Thyroid gland (tissue), 4 donors: Measurements from ENCODE around the gene DLGAP1. TPM values are rescaled to one million over a fixed set of nuclear protein-coding genes. Genes with fewer than 3 reads are reported as not detected.
A peak's percentile ranks its signal among the peaks of the same experiment; 100 is the strongest.

Experiments
- DNase-seq, 2 donors: peaks; one replicate each; pipeline ENCODE4 v3.0.0-alpha.2; 2019
- H3K27ac ChIP-seq, 3 donors: fragments of 200-600 bp; sonication (generic); 1 replicate in 2 of 3; 2 replicates in 1 of 3; pipeline ENCODE4 v1.5.1; 2016 to 2019; ENCODE audit warnings: mild to moderate bottlenecking in 1 of 3, moderate library complexity in 1 of 3
- H3K27me3 ChIP-seq: fragments of 200-600 bp; sonication (generic); one replicate; pipeline ENCODE4 v1.5.1; 2019
- H3K36me3 ChIP-seq, 2 donors: fragments of 200-600 bp; sonication (generic); one replicate each; pipeline ENCODE4 v1.5.1; 2016 to 2019
- H3K4me1 ChIP-seq, 2 donors: fragments of 200-600 bp; sonication (generic); one replicate each; pipeline ENCODE4 v1.5.1; 2017 to 2019
- H3K4me3 ChIP-seq, 3 donors: fragments of 200-600 bp; sonication (generic); replicated peaks in 1 of 3; 1 replicate in 2 of 3; 2 replicates in 1 of 3; pipeline ENCODE4 v1.5.1; 2016; ENCODE audit warnings: mild to moderate bottlenecking in 1 of 3
- H3K9me3 ChIP-seq: fragments of 200-600 bp; sonication (generic); one replicate; pipeline ENCODE4 v1.5.1; 2017
- POLR2A ChIP-seq, 2 donors: fragments of 450-650 bp; IDR thresholded peaks; one replicate each; pipeline ENCODE4 v1.6.1; 2017; ENCODE audit warnings: antibody characterized with exemption in 2 of 2, mild to moderate bottlenecking in 2 of 2, moderate library complexity in 1 of 2
- WGBS, 2 donors: methylation state at CpG; one replicate each; pipeline ENCODE4 v1.1.5; 2017; 5-methylcytosine and 5-hydroxymethylcytosine counted together
- intact Hi-C: fragments of 100-400 bp; cut with DNase I; formaldehyde crosslinking; loops from one replicate; pipeline ENCODE4 v1.15.1; 2023
- total RNA-seq, 4 donors: library from RNA; depleted of rRNA; stranded (reverse); fragments of >200 nt; gene quantifications; one replicate each; pipeline ENCODE4 v1.2.3, GENCODE V29; 2016
- TF ChIP-seq, protein P1 (sequence below), 6 experiments: fragments of 200-600 bp in 3 of 6; fragments of 450-650 bp in 3 of 6; sonication (generic) in 3 of 6; IDR thresholded peaks; one replicate each; pipeline ENCODE4 v1.5.1; 2016 to 2019; ENCODE audit warnings: antibody characterized with exemption in 6 of 6, mild to moderate bottlenecking in 2 of 6, inconsistent platforms in 1 of 6, moderate library complexity in 1 of 6

DLGAP1 gene
- total RNA-seq, 4 donors from 2014 or later, result 0.25 to 2.7 (median 0.77) TPM

DNA sequence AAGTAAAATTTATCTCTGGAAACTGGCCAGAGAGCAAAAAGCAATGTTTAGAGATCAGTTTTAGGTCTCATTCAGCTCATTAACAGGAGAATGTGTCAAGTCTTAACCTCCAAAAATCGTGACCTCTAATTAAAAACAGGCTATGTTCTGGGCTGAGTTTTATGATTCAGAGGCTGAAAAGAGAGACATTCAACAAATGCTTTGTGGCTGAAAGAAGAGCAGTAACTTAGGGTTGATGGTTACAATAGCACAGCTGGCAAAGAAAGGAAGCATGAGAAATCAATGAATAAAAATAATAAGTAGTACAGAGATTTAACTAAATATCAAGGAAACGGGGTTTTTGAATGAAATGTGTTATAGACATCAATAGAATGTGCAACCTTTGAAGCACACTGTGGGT lies 992.1 kb downstream of the DLGAP1 start:
- Histone ChIP-seq H3K4me1 (peaks cover 5 to 13% of the 10 kb centered on the region in 2 donors), H3K27ac (no peak overlapping the region), H3K4me3 (no peak overlapping the region), H3K9me3 (no peaks in the 10 kb centered on the region), H3K27me3 (no peaks in the 10 kb centered on the region), H3K36me3 (peaks cover under 1 to 1% of the 10 kb centered on the region in 2 donors)
- intact Hi-C loops, result no loop called here
- no peak for TF ChIP-seq POLR2A (IDR thresholded peaks at IDR 0.05)
- TF ChIP-seq, protein P1, sequence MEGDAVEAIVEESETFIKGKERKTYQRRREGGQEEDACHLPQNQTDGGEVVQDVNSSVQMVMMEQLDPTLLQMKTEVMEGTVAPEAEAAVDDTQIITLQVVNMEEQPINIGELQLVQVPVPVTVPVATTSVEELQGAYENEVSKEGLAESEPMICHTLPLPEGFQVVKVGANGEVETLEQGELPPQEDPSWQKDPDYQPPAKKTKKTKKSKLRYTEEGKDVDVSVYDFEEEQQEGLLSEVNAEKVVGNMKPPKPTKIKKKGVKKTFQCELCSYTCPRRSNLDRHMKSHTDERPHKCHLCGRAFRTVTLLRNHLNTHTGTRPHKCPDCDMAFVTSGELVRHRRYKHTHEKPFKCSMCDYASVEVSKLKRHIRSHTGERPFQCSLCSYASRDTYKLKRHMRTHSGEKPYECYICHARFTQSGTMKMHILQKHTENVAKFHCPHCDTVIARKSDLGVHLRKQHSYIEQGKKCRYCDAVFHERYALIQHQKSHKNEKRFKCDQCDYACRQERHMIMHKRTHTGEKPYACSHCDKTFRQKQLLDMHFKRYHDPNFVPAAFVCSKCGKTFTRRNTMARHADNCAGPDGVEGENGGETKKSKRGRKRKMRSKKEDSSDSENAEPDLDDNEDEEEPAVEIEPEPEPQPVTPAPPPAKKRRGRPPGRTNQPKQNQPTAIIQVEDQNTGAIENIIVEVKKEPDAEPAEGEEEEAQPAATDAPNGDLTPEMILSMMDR (IDR thresholded peaks at IDR 0.05), result no peak
- no peak for DNase-seq
- 75 to 84% methylated on average over 2 of the region's 2 CpGs for WGBS, 2 donors

DNA sequence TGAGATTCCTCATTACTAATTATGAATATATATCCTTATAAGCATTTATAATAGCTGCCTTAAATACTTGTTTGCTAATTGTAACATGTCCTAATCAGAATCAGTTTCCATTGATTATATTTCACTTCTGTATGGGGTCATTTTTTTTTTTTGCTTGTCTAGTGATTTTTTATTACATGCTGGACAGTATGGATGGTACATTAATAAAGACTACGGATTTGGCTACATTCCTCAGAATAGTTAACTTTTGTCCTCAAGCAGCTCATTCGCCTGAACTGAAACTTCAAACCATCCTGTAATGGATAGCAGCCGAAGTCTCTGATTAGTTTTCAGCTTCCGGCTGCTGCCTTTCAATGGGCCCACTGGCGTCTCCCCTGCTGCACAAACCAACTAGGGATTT lies 993.4 kb downstream of the DLGAP1 start:
- Histone ChIP-seq H3K27ac (no peak overlapping the region), H3K4me3 (no peak overlapping the region), H3K9me3 (no peaks in the 10 kb centered on the region), H3K36me3 (peaks cover 14 to 15% of the 10 kb centered on the region in 2 donors), H3K4me1 (peaks cover 5 to 17% of the 10 kb centered on the region in 2 donors), H3K27me3 (no peaks in the 10 kb centered on the region)
- no peak for DNase-seq
- intact Hi-C loops, result no loop called here
- TF ChIP-seq, protein P1 (IDR thresholded peaks at IDR 0.05), result no peak
- no peak for TF ChIP-seq POLR2A (IDR thresholded peaks at IDR 0.05)
- WGBS, 2 donors, result 97 to 99% methylated on average over 5 of the region's 5 CpGs

DNA sequence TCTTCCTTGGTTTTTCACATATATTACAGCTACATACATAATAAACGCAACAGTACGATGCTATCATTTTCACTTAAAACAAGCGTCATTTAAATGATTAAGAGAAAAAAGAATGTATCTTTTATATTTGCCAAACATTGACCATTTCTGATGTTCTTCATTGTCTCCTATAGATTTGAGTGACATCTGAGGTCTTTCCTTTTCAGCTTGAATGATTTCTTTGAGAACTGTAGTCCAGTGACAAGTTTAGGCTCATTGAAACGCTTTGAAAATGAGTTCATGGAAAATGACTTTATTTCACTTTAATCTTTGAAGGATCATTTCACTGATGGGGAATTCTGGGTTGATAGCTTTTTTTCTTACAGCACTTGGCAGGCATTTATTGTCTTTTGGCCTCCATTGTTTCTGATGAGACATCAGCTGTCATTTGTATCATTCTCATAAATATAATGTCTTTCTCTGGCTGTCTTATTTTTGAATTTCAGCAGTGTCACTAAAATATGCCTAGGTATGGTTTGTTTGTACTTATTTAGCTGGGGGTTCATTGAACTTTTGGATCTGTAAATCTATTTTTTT lies 994.2 kb downstream of the DLGAP1 start:
- no peak for DNase-seq
- peaks cover 18 to 21% of the 10 kb centered on the region in 2 donors for H3K36me3 ChIP-seq
- no peak overlapping the region for H3K4me3 ChIP-seq
- 95 to 97% methylated on average over 4 of the region's 4 CpGs for WGBS, 2 donors
- H3K4me1 ChIP-seq, result peaks cover 5 to 20% of the 10 kb centered on the region in 2 donors
- H3K27ac ChIP-seq, result no peak overlapping the region
- no peaks in the 10 kb centered on the region for H3K9me3 ChIP-seq
- TF ChIP-seq POLR2A (IDR thresholded peaks at IDR 0.05), result no peak
- TF ChIP-seq, protein P1 (IDR thresholded peaks at IDR 0.05), result no peak
- H3K27me3 ChIP-seq, result no peaks in the 10 kb centered on the region
- intact Hi-C loops, result no loop called here

DNA sequence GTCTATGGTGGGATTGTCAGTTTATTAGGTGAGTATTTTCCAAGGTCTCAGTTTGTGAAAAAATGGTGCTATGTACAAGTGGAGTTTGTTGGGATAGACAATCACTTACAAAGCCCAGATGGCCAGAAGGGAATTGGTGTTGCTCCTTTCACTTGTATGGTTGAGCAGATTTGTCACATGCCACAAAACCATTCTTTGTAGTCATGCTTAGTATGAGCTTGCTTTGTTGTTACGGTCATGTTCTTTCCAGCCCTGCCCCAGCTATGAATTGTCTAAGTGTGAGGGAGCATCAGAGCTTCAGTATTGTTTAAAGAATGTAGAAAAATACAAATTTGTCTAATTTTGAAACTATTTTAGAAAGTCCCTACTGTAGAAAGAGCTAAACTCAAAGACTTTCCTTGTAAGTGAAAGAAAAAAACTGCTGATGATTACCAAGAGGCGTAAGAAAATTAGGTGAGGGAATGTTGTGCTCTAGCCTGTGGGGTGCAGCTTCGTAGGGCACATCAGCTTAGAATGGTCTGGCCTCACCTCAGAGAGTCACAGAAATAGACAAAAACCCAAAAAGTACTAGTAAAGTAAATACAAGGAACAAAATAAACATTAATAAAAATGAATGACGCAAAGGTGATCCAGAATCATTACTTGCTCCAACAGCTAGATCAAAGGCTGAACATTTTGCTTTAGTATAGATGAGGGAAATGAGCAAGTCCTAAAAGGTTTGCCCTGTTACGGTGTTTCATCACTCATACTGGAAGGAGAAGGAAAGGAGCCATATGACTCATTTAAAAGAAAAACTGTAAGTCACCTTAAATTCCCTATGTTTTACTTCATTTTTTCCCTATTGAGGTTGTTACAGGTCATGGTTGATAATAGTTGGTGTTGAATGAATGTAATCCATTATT lies 995.9 kb downstream of the DLGAP1 start:
- peak overlapping the region in 1 of 3 donors; percentile 20 for H3K27ac ChIP-seq
- intact Hi-C loops, result loop anchor here (10.0 kb wide), 1 partner anchor 174 kb away; no protein-coding TSS in a partner anchor
- whole genome bisulfite sequencing, 2 donors, result 86 to 88% methylated on average over 5 of the region's 5 CpGs
- H3K4me1 ChIP-seq, result peaks cover 16 to 32% of the 10 kb centered on the region in 2 donors
- H3K36me3 ChIP-seq, result peaks cover 18 to 21% of the 10 kb centered on the region in 2 donors
- no peak for TF ChIP-seq POLR2A (IDR thresholded peaks at IDR 0.05)
- no peaks in the 10 kb centered on the region for H3K9me3 ChIP-seq
- H3K4me3 ChIP-seq, result no peak overlapping the region
- peak in 1 of 2 donors; percentile 37 for DNase-seq
- H3K27me3 ChIP-seq, result no peaks in the 10 kb centered on the region

DNA sequence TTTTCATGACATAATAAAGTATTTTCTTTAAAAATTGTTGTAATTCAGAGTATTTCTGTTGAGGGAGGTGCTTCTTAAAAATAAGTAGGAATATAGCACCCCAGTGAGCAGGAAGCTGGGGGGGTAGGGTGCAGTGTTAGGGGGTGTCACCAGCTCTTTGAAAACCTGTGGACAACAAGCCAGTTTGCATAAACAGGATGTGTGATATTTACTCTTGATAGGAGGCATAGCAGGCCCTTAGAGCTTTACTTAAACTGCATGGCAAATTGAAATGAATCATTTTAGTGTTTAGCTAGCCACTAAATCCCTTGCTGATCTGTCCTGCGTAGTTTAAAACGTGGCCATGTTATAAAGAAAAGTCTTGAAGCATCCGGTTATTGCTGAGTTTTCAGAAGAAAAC lies 996.7 kb downstream of the DLGAP1 start:
- Histone ChIP-seq H3K27ac (peak overlapping the region in 1 of 3 donors; percentile 20), H3K4me1 (peaks cover 18 to 32% of the 10 kb centered on the region in 2 donors), H3K4me3 (no peak overlapping the region), H3K9me3 (no peaks in the 10 kb centered on the region), H3K27me3 (no peaks in the 10 kb centered on the region), H3K36me3 (peaks cover 18 to 21% of the 10 kb centered on the region in 2 donors)
- 76 to 77% methylated on average over 3 of the region's 3 CpGs for WGBS, 2 donors
- intact Hi-C loops, result loop anchor here (10.0 kb wide), 1 partner anchor 174 kb away; no protein-coding TSS in a partner anchor
- TF ChIP-seq POLR2A (IDR thresholded peaks at IDR 0.05), result no peak
- TF ChIP-seq, protein P1 (IDR thresholded peaks at IDR 0.05), result no peak
- no peak for DNase-seq
